Endodermal cell (in vitro differentiated cells): ENCODE data around the gene PRL. TPM values are rescaled to one million over a fixed set of nuclear protein-coding genes. Genes with fewer than 3 reads are reported as not detected.

ENCODE experiments used
- DNase-seq: peaks from one replicate; pipeline ENCODE4 v3.0.0-alpha.2; 2017
- H3K27ac ChIP-seq: 2 replicates; pipeline ENCODE4 v1.5.1; 2013; ENCODE audit warnings: mild to moderate bottlenecking, low read depth, low read length, moderate library complexity
- H3K27me3 ChIP-seq: 2 replicates; pipeline ENCODE4 v1.6.1; 2013; ENCODE audit warnings: mild to moderate bottlenecking, low read length, moderate library complexity; ENCODE audit not compliant: insufficient read depth, control insufficient read depth, poor library complexity, severe bottlenecking
- H3K36me3 ChIP-seq: 2 replicates; pipeline ENCODE4 v1.7.0; 2013; ENCODE audit warnings: mild to moderate bottlenecking, low read length, moderate library complexity; ENCODE audit not compliant: control insufficient read depth, insufficient read depth
- H3K4me1 ChIP-seq: one replicate; pipeline ENCODE4 v1.7.0; 2013; ENCODE audit warnings: low read length; ENCODE audit not compliant: control insufficient read depth, insufficient read depth
- H3K4me3 ChIP-seq: 2 replicates; pipeline ENCODE4 v1.5.1; 2013; ENCODE audit warnings: mild to moderate bottlenecking, low read length, moderate library complexity
- H3K9ac ChIP-seq: 2 replicates; pipeline ENCODE4 v1.6.1; 2013; ENCODE audit warnings: mild to moderate bottlenecking, low read length, moderate library complexity; ENCODE audit not compliant: poor library complexity, severe bottlenecking; ENCODE audit errors: extremely low read depth
- H3K9me3 ChIP-seq: 2 replicates; pipeline ENCODE4 v1.6.1; 2013; ENCODE audit warnings: mild to moderate bottlenecking, low read length, moderate library complexity; ENCODE audit not compliant: control insufficient read depth
- H3K27ac Mint-ChIP-seq: 2 replicates; pipeline ENCODE4 v1.8.0; 2020; ENCODE audit warnings: mixed read lengths
- H3K27me3 Mint-ChIP-seq: 2 replicates; pipeline ENCODE4 v1.8.0; 2021; ENCODE audit warnings: mild to moderate bottlenecking, mixed read lengths; ENCODE audit not compliant: insufficient read depth
- H3K36me3 Mint-ChIP-seq: 2 replicates; pipeline ENCODE4 v1.8.0; 2020; ENCODE audit warnings: low read depth, mixed read lengths
- H3K4me1 Mint-ChIP-seq: 2 replicates; pipeline ENCODE4 v1.8.0; 2020; ENCODE audit warnings: mixed read lengths
- H3K4me3 Mint-ChIP-seq: 2 replicates; pipeline ENCODE4 v1.8.0; 2020; ENCODE audit warnings: mild to moderate bottlenecking, moderate library complexity, mixed read lengths
- H3K9me3 Mint-ChIP-seq: 2 replicates; pipeline ENCODE4 v1.8.0; 2020; ENCODE audit warnings: mild to moderate bottlenecking, mixed read lengths
- CTCF ChIP-seq: fragments of 200-600 bp; sonication (generic); conservative IDR thresholded peaks from 2 replicates; pipeline ENCODE4 v1.5.0; 2021; ENCODE audit warnings: antibody characterized with exemption, mild to moderate bottlenecking
- WGBS, 2 experiments: methylation state at CpG; one replicate each; pipeline versions ENCODE4 v1.1.5 to v1.1.7; 2013; ENCODE audit warnings: missing lambda C conversion rate in 2 of 2, mixed read lengths in 1 of 2; ENCODE audit not compliant: insufficient coverage in 1 of 2, insufficient read length in 1 of 2; 5-methylcytosine and 5-hydroxymethylcytosine counted together
- total RNA-seq, 2 donors: library from RNA; stranded (reverse); fragmentation: NEBNext Ultra II Directional in 1 of 2; extraction: Animal tissue kit (Norgen Biotek cat#: 25700) in 1 of 2; gene quantifications; 2 replicates in 1 of 2; 3 replicates in 1 of 2; pipeline ENCODE4 v1.2.1, GENCODE V29; 2021

The PRL gene
- total RNA-seq, 2 donors from 2014 or later, result not detected

- Histone ChIP-seq H3K4me1 (peaks cover 9% of the 10 kb centered on the region), H3K9ac (no peak overlapping the region), H3K36me3 (no peaks in the 10 kb centered on the region), H3K27me3 (no peaks in the 10 kb centered on the region), H3K27ac (peak overlapping the region; percentile 40), H3K4me3 (no peak overlapping the region), H3K9me3 (peaks cover 12% of the 10 kb centered on the region)
- peaks cover 51% of the 10 kb centered on the region for H3K4me1 Mint-ChIP-seq
- no peak for DNase-seq
- H3K4me3 Mint-ChIP-seq, result no peak overlapping the region
- TF ChIP-seq CTCF, result no peak
- peaks cover 6% of the 10 kb centered on the region for H3K9me3 Mint-ChIP-seq
- H3K27me3 Mint-ChIP-seq, result peaks cover 14% of the 10 kb centered on the region
- 33 to 62% methylated on average over 3 to 4 of the region's 6 CpGs for WGBS, 2 experiments
- no peaks in the 10 kb centered on the region for H3K36me3 Mint-ChIP-seq
- no peak overlapping the region for H3K27ac Mint-ChIP-seq
These were observed 48.1 kb downstream of the PRL start for GRCh38 chr6:22248513-22249308.

- peaks cover 13% of the 10 kb centered on the region for H3K27me3 Mint-ChIP-seq
- peaks cover 51% of the 10 kb centered on the region for H3K4me1 Mint-ChIP-seq
- H3K27ac Mint-ChIP-seq, result peak overlapping the region; percentile 52
- H3K4me3 Mint-ChIP-seq, result no peak overlapping the region
- no peak for TF ChIP-seq CTCF
- peaks cover 9% of the 10 kb centered on the region for H3K4me1 ChIP-seq
- DNase-seq, result no peak
- no peaks in the 10 kb centered on the region for H3K36me3 ChIP-seq
- no peak overlapping the region for H3K9ac ChIP-seq
- WGBS, 2 experiments, result 92 to 93% methylated on average over 2 to 4 of the region's 4 CpGs
- H3K4me3 ChIP-seq, result no peak overlapping the region
- peaks cover 13% of the 10 kb centered on the region for H3K9me3 Mint-ChIP-seq
- H3K27me3 ChIP-seq, result no peaks in the 10 kb centered on the region
- no peaks in the 10 kb centered on the region for H3K36me3 Mint-ChIP-seq
- no peak overlapping the region for H3K27ac ChIP-seq
- peaks cover 9% of the 10 kb centered on the region for H3K9me3 ChIP-seq
These were observed 48.8 kb downstream of the PRL start for GRCh38 chr6:22247916-22248482.

GRCh38 chr6:22240025-22240424 is 56.8 kb downstream of the PRL start:
- Histone ChIP-seq H3K9me3 (peaks cover 11% of the 10 kb centered on the region), H3K27me3 (no peaks in the 10 kb centered on the region), H3K4me1 (no peaks in the 10 kb centered on the region), H3K9ac (no peak overlapping the region), H3K4me3 (no peak overlapping the region), H3K27ac (no peak overlapping the region), H3K36me3 (no peaks in the 10 kb centered on the region)
- no peak for TF ChIP-seq CTCF
- DNase-seq, result no peak
- Mint-ChIP-seq H3K36me3 (no peaks in the 10 kb centered on the region), H3K4me3 (no peak overlapping the region), H3K4me1 (no peaks in the 10 kb centered on the region), H3K27me3 (peaks cover 8% of the 10 kb centered on the region), H3K9me3 (peaks cover 27% of the 10 kb centered on the region), H3K27ac (no peak overlapping the region)
- 0% methylated on average over 1 of the region's 1 CpG; no CpG with 5 or more reads in 1 of the 2 experiments for WGBS, 2 experiments
